OCI-LY7 (cell line): Measurements from ENCODE around the gene RNF166.

Source experiments
- CTCF ChIP-seq: fragments of 200-600 bp; sonication (generic); conservative IDR thresholded peaks from 2 replicates; pipeline ENCODE4 v1.5.1; 2014; ENCODE audit warnings: mild to moderate bottlenecking, antibody characterized with exemption, low read length, moderate library complexity, mixed read lengths
- EZH2phosphoT487 ChIP-seq: fragments of 200-600 bp; sonication (generic); IDR thresholded peaks from 2 replicates; pipeline ENCODE4 v1.6.1; 2018; ENCODE audit warnings: low read depth, borderline replicate concordance, mild to moderate bottlenecking, mixed run types, antibody characterized with exemption, low read length, moderate library complexity, mixed read lengths

DNA sequence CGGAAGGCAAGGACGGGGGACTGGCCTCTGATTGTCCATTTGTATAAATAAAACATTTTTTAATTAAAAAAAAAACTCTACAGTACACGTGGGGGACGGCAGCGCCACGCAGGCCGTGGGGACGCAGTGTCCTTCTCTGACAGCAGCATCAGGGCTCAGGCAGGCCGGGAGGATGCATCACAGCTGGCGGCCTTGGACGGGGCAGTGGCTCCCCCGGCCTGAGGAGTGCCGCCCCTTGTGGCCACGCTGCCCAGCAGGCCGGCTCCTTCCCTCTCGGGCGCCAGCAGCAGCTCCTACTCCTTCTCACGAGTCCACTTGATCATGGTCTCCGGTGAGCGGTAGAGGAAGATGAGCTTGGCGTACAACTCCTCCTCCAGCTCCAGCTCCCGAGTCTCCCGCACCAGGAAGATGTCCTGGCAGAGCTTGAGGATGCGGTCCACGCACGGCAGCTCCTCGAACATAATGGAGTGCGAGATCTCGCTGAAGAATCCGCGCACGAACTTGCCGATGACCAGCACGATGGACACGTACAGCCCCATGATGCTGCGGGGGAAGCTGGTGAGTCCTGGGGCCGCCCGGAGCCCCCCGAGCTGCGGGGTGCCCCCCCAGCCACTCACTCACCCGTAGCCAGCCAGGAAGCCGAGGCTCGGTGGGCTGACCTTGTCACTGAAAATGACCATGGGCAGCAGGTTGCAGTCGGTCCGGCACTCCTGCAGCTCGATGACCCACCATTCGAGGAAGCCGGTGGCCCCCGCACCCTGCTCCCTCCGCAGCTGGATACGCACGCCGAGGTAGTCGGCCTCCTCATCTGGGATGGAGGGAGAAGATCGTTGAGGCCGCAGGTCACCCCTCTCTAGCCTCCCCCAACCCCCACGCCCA lies 9.3 kb upstream of the RNF166 start:
- TF ChIP-seq CTCF (no peak), EZH2phosphoT487 (no peak)
